Endothelial cell of umbilical vein (primary cell): Measurements from ENCODE around the gene SUSD6. TPM values are rescaled to one million over a fixed set of nuclear protein-coding genes. Genes with fewer than 3 reads are reported as not detected.

Experiments used
- BruUV-seq: library from RNA; stranded (reverse); fragments of 400-500 nt; replicated peaks from 2 replicates; lab custom pipeline; 2021; lab: Mats Ljungman, UMichigan
- CTCF ChIA-PET: fragments of 300-600, 350-600 bp; sonication (Branson Sonifier 250); formaldehyde crosslinking; loops from one replicate; lab custom pipeline; 2021; ENCODE audit warnings: antibody characterized with exemption, inconsistent platforms; lab: Charles Lee
- POLR2A ChIA-PET: fragments of 300-600, 350-600 bp; sonication (Branson Sonifier 250); formaldehyde crosslinking; loops from one replicate; lab custom pipeline; 2021; ENCODE audit warnings: antibody characterized with exemption, inconsistent platforms; lab: Charles Lee
- DNase-seq: peaks from one replicate; pipeline ENCODE4 v3.0.0-alpha.2; 2011; ENCODE audit warnings: low read depth, low spot score
- FAIRE-seq: peaks from 2 replicates; lab custom pipeline; 2011; peaks lifted over from hg19 to GRCh38; lab: Jason Lieb, UNC
- H2AFZ ChIP-seq: 2 replicates; pipeline ENCODE4 v1.6.0; 2012; ENCODE audit warnings: low read depth, low read length, control low read depth, inconsistent platforms
- H3K27ac ChIP-seq: 2 replicates; pipeline ENCODE4 v1.5.1; 2011; ENCODE audit warnings: low read depth, mild to moderate bottlenecking, control low read depth, low read length, moderate library complexity; ENCODE audit not compliant: insufficient read depth
- H3K27me3 ChIP-seq, 2 experiments: 2 replicates each; pipeline versions ENCODE4 v1.6.0 to v1.6.1; 2011; ENCODE audit warnings: low read length in 2 of 2, mixed read lengths in 1 of 2; ENCODE audit not compliant: control insufficient read depth in 2 of 2, insufficient read depth in 2 of 2
- H3K36me3 ChIP-seq, 2 experiments: 2 replicates in 1 of 2; 3 replicates in 1 of 2; pipeline ENCODE4 v1.5.1; 2011; ENCODE audit warnings: low read length in 2 of 2, mild to moderate bottlenecking in 1 of 2, moderate library complexity in 1 of 2; ENCODE audit not compliant: control insufficient read depth in 2 of 2, insufficient read depth in 2 of 2; ENCODE audit errors: extremely low read depth in 1 of 2
- H3K4me1 ChIP-seq: 3 replicates; pipeline ENCODE4 v1.5.1; 2011; ENCODE audit warnings: mild to moderate bottlenecking, low read length; ENCODE audit not compliant: control insufficient read depth, insufficient read depth; ENCODE audit errors: extremely low read depth
- H3K4me2 ChIP-seq: 2 replicates; pipeline ENCODE4 v1.6.1; 2011; ENCODE audit warnings: low read length, control low read depth, mixed read lengths; ENCODE audit not compliant: insufficient read depth
- H3K4me3 ChIP-seq, 3 experiments: fragments of 200-600 bp in 1 of 3; sonication (generic), shearing (Covaris generic) in 1 of 3; replicated peaks in 1 of 3; 2 replicates each; pipeline ENCODE4 v1.5.1; 2011 to 2016; ENCODE audit warnings: control low read depth in 3 of 3, low read length in 3 of 3, mild to moderate bottlenecking in 2 of 3, inconsistent platforms in 1 of 3, low read depth in 1 of 3, moderate library complexity in 1 of 3; ENCODE audit not compliant: insufficient read depth in 1 of 3
- H3K79me2 ChIP-seq: 2 replicates; pipeline ENCODE4 v1.6.0; 2012; ENCODE audit warnings: low read length, inconsistent platforms; ENCODE audit not compliant: control insufficient read depth, insufficient read depth
- H3K9ac ChIP-seq: replicated peaks from 2 replicates; pipeline ENCODE3; 2011; ENCODE audit warnings: low read length, control low read depth; ENCODE audit not compliant: insufficient read depth; ENCODE audit errors: extremely low read depth
- H3K9me1 ChIP-seq: replicated peaks from 3 replicates; pipeline ENCODE4 v1.6.0; 2011; ENCODE audit warnings: mild to moderate bottlenecking, low read length; ENCODE audit not compliant: control insufficient read depth, insufficient read depth; ENCODE audit errors: extremely low read depth
- H3K9me3 ChIP-seq: replicated peaks from 2 replicates; pipeline ENCODE4 v1.5.1; 2012; ENCODE audit warnings: low read length, inconsistent platforms; ENCODE audit not compliant: control insufficient read depth, insufficient read depth
- H4K20me1 ChIP-seq: replicated peaks from 2 replicates; pipeline ENCODE3; 2011; ENCODE audit warnings: mild to moderate bottlenecking, low read length; ENCODE audit not compliant: control insufficient read depth, insufficient read depth; ENCODE audit errors: extremely low read depth
- EZH2 ChIP-seq: IDR thresholded peaks from 2 replicates; pipeline ENCODE4 v1.6.1; 2012; ENCODE audit warnings: borderline replicate concordance, low read depth, mild to moderate bottlenecking, moderate library complexity, low read length, inconsistent platforms; ENCODE audit not compliant: severe bottlenecking
- GATA2 ChIP-seq: IDR thresholded peaks from 2 replicates; pipeline ENCODE4 v1.7.0; 2011; ENCODE audit warnings: low read depth, mild to moderate bottlenecking, moderate library complexity, mixed read lengths, low read length; ENCODE audit not compliant: insufficient read length, insufficient read depth
- JUN ChIP-seq: IDR thresholded peaks from 2 replicates; pipeline ENCODE4 v1.6.1; 2011; ENCODE audit warnings: borderline replicate concordance, low read depth; ENCODE audit not compliant: insufficient read length, insufficient read depth
- MYC ChIP-seq: IDR thresholded peaks from one replicate; pipeline ENCODE4 v1.6.1; 2011; ENCODE audit warnings: mild to moderate bottlenecking, low read depth, low read length
- POLR2A ChIP-seq: IDR thresholded peaks from 2 replicates; pipeline ENCODE4 v1.6.1; 2012; ENCODE audit warnings: low read depth, mild to moderate bottlenecking, control low read depth, low read length
- POLR2AphosphoS5 ChIP-seq: IDR thresholded peaks from 2 replicates; pipeline ENCODE4 v1.6.1; 2012; ENCODE audit warnings: low read depth, mild to moderate bottlenecking, control low read depth, low read length, moderate library complexity; ENCODE audit not compliant: insufficient read depth
- dilution Hi-C: fragments of 300-500 bp; cut with MboI; formaldehyde crosslinking; loops from one replicate; pipeline ENCODE4 v1.15.0; 2019; ENCODE audit warnings: low sequenced_read_pairs; ENCODE audit not compliant: extremely low pct_ligation_motif_present
- intact Hi-C: fragments of 100-400 bp; cut with micrococcal nuclease; formaldehyde crosslinking; loops from one replicate; pipeline ENCODE4 v1.10.0; 2022
- polyA plus RNA-seq, 4 experiments: library from polyadenylated mRNA; depleted of rRNA in 3 of 4; stranded (reverse) in 3 of 4; unstranded in 1 of 4; fragments of >200 nt; gene quantifications; 2 replicates each; pipeline versions ENCODE4 v1.2.1 to v1.2.3, GENCODE V29; 2011 to 2012; ENCODE audit warnings: missing spikeins in 1 of 4
- total RNA-seq: library from RNA; stranded (reverse); gene quantifications from 2 replicates; pipeline ENCODE4 v1.2.3, GENCODE V29; 2021

The SUSD6 gene
- total and polyA plus RNA-seq, 2 donors (not counting 3 experiments of a cell fraction or from before 2014, with no cell fraction given) = 13.4 to 19.5 TPM

GRCh38 chr14:69573205-69573830, 38.1 kb upstream of the SUSD6 start:
- no peaks in the 10 kb centered on the region for H3K36me3 ChIP-seq
- peaks cover 59 to 80% of the 10 kb centered on the region in 2 experiments for H3K27me3 ChIP-seq
- DNase-seq (no peak), FAIRE-seq (no peak)
- no peak overlapping the region for H3K9ac ChIP-seq
- peaks cover 9% of the 10 kb centered on the region for H3K4me1 ChIP-seq
- no peak overlapping the region for H3K4me3 ChIP-seq
- H3K4me2 ChIP-seq = no peak overlapping the region
- ChIA-PET POLR2A (no interaction called here), CTCF (interaction anchor here (0.6 to 3.5 kb wide), 10 partner anchors 10 to 330 kb away, joined by 3 to 59 read pairs (median 12); no protein-coding TSS in a partner anchor)
- no peaks in the 10 kb centered on the region for H4K20me1 ChIP-seq
- dilution Hi-C loops = no loop called here
- peak; percentile 44 for TF ChIP-seq EZH2
- TF ChIP-seq POLR2AphosphoS5 = no peak
- no peaks in the 10 kb centered on the region for H3K9me1 ChIP-seq
- no peak overlapping the region for H3K27ac ChIP-seq
- BruUV-seq = no TSS peak
- no peaks in the 10 kb centered on the region for H3K79me2 ChIP-seq
- no peak overlapping the region for H2AFZ ChIP-seq
- no peaks in the 10 kb centered on the region for H3K9me3 ChIP-seq
- intact Hi-C loops = no loop called here

- no peak overlapping the region for H3K9ac ChIP-seq
- H3K27ac ChIP-seq = no peak overlapping the region
- H3K27me3 ChIP-seq = peaks cover 57 to 77% of the 10 kb centered on the region in 2 experiments
- no peaks in the 10 kb centered on the region for H4K20me1 ChIP-seq
- H3K79me2 ChIP-seq = no peaks in the 10 kb centered on the region
- no peaks in the 10 kb centered on the region for H3K9me1 ChIP-seq
- no peak overlapping the region for H3K4me2 ChIP-seq
- H3K9me3 ChIP-seq = no peaks in the 10 kb centered on the region
- FAIRE-seq (no peak), DNase-seq (no peak)
- TF ChIP-seq GATA2 = no peak
- TF ChIP-seq MYC = no peak
- no peak for TF ChIP-seq POLR2AphosphoS5
- no peak for TF ChIP-seq POLR2A
- TF ChIP-seq EZH2 = peak; percentile 43
- no peak for TF ChIP-seq JUN
- no peaks in the 10 kb centered on the region for H3K36me3 ChIP-seq
- intact Hi-C loops (loop anchor here (1.0 kb wide), 3 partner anchors 39 to 332 kb away; no protein-coding TSS in a partner anchor), dilution Hi-C loops (no loop called here)
- H3K4me3 ChIP-seq = no peak overlapping the region
- no peak overlapping the region for H2AFZ ChIP-seq
- POLR2A ChIA-PET = no interaction called here
- peaks cover 9% of the 10 kb centered on the region for H3K4me1 ChIP-seq
- no TSS peak for BruUV-seq
- CTCF ChIA-PET = interaction anchor here (0.6 to 3.5 kb wide), 14 partner anchors 9 to 331 kb away, joined by 3 to 59 read pairs (median 6); no protein-coding TSS in a partner anchor
These were observed 37.5 kb upstream of the SUSD6 start for GRCh38 chr14:69573831-69574262.
